CD4-positive, alpha-beta T cell treated with Interleukin-15 for 1 hour (primary cell): Measurements from ENCODE around the gene ABHD14A.

ENCODE experiments used
- DNase-seq: peaks from one replicate; pipeline ENCODE4 v3.0.0-alpha.2; 2020

Gene ABHD14A

DNA sequence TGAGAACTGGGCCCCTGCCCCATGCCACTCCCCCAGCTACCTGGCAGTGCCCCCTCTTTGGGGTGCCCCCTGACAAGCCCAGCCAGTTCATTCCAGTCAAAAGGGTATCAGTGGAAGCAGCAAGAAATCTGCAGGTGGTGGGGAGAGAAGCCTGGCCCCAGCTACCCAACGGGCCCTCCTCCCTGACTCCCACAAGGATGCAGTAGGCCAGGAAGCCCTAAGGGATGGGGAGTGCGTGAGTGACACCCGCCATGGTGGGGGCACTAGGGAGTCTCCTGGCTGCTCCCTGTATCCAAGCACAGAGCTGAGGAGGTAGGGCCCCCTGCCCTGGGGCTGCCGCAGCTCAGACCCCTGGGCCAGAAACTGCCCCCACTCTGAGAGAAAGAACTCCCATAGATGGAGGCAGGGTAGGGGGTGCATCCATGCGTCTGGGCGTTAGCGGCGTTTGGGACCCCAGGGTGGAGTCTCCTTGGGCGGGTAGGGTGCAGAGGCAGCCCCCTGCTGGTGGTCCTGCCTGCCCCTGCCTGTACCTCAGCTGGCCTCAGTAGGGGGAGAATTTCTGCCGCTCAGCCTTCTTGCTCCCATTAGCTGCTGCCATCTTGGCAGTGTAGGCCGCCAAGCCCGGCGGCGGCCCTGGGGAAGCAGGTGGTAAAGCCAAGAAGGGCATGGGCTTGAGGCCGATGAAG is 17.2 kb upstream of the ABHD14A start:
- DNase-seq: no peak

GRCh38 chr3:51958603-51959521 is 16.0 kb upstream of the ABHD14A start:
- DNase-seq: no peak

GRCh38 chr3:51959651-51960050 is 15.2 kb upstream of the ABHD14A start:
- DNase-seq: no peak

DNA sequence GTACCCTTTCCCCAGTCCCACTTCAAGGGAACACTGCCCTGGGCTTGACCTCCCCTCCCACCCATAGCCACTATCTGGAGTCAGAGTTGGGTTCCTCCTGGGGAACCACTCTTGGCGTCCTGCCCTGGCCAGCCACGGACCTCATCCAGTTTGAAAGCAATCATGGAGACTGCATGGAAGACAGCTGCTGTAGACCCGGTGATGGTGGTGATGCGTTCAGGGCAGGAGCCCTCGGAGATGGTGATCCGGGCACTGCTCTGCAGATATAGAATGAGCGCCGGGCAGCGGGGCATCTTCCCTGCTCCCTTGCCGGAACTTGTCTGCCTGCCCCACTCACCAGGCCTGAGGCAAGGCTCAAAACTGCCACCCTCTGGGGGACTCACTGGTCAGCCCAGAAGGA is 14.5 kb upstream of the ABHD14A start:
- no peak for DNase-seq

DNA sequence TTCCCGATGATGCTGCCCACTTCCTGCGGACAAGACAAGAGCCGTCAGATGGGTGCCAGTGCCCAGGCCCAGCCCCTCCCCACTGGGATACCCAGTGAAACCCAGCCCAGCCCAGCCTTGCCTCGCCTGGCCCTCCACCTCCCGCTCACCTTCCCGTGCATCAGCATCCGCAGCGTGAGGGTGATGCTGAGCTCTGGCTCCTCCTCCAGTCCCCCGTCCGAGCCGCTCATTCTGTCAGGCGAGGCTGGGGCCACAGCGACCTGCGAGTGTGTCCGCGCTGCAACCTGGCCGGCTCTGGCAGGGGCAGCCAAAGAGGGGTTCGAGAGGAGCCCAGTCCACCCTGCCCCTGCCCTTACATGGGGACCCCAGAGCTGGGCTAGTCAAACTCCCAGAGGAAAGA is 13.9 kb upstream of the ABHD14A start:
- no peak for DNase-seq

- DNase-seq: no peak
Observed at GRCh38 chr3:51961602-51962569, 13.0 kb upstream of the ABHD14A start.

DNA sequence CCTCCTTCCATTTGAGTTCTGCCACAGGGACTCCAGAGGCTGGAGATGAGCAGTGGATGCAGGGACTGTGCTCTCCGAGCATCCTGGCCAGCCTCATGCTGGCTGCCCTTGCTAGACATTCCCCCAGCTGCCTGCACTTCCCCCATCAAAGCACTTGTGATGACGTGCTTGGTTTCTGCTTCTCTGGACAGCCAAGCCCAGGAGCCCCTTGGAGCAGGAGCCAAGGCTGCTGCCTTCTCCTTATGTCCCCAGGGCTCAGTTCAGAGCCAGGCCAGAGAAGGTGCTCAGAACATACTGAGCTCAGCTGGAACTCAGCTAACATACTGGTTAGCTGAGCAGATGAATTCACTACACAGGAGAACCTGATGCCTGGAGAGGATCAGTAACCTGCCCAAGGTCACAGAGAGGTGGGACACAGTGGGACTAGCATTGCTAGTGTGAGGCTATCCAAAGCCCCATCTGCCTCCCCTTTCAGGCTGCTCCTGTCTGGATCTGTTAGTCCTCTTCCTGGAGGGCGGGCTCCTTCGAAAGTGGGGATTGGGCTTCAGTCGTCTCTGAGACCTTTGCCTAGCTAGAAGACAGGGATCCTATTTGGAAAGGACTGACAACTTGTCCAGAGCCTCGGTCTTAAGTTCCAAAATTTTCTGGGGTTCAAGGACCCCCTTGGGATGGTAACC is 11.9 kb upstream of the ABHD14A start:
- no peak for DNase-seq

DNA sequence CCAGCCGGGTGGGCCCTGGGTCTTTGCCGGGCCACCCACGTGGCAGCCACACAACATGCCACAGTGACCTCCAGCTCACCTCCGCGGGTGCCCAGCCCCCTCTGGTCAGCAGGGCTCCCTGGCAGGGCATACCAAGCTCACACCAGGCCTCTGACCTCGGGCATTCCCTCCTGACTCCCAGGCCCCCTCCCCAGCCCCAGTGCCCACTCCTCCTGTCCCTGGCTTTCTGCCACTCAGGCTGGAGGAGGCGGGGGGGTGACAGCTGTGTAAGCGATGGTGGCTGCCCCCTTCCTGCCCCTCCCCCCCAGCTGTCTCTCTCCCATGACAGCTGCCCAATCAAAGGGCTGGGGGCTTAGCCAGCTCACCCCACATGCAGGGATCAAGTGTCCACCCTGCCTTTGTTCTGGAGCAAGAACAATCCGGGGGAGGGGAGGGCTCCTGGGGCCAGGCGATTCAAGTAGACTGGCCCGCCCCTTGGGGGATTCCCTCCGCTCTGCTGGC is 10.9 kb upstream of the ABHD14A start:
- no peak for DNase-seq

- no peak for DNase-seq
Observed at GRCh38 chr3:51964521-51964920, 10.3 kb upstream of the ABHD14A start.

DNA sequence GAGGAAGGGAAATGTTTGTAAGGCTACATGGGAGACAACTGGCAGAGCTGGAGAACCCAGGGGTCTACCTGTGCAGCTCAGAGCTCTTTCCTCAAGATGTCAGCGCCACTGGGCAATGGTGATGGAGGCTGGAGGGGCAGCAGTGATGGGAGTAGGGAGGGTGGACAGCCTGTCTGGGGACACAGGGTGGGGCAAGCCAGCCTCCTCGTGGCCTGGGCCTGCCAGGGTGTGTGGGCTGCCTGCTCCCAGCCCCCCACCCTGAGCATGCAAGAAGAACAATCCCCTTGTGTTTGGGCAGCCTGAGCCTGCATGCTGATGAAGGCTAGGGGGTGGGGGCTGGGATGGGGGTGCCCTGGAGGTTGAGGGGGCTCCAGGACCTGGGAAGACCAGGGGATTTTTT is 8.8 kb upstream of the ABHD14A start:
- no peak for DNase-seq

DNA sequence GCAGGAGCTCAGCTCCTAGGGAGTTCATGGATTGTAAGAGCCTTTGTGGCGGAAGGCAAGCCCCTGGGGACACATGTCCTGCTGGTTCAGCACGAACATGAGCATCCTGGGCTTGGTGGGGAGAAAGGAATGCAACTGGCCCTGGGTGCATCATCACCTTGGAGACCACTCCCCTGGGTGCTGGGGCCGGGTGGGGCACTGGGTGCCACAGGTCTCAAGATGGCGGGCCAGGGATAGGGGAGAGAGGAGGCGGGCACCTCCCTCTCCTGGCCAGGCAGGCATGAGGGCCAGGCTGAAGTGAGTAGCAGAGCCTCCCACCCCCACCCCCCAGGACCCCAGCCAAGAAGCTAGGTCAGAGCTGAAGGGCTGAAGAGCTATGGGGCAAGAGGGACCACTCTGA is 8.4 kb upstream of the ABHD14A start:
- DNase-seq: no peak

GRCh38 chr3:51966922-51967383 is 7.9 kb upstream of the ABHD14A start:
- DNase-seq: no peak

GRCh38 chr3:51967384-51968169 is 7.3 kb upstream of the ABHD14A start, which contains the start of gene PCBP4:
TSS of gene PCBP4 (minus strand) at chr3:51967454. CDS start at chr3:51961240, 6,214 bp downstream.
- DNase-seq: no peak

DNA sequence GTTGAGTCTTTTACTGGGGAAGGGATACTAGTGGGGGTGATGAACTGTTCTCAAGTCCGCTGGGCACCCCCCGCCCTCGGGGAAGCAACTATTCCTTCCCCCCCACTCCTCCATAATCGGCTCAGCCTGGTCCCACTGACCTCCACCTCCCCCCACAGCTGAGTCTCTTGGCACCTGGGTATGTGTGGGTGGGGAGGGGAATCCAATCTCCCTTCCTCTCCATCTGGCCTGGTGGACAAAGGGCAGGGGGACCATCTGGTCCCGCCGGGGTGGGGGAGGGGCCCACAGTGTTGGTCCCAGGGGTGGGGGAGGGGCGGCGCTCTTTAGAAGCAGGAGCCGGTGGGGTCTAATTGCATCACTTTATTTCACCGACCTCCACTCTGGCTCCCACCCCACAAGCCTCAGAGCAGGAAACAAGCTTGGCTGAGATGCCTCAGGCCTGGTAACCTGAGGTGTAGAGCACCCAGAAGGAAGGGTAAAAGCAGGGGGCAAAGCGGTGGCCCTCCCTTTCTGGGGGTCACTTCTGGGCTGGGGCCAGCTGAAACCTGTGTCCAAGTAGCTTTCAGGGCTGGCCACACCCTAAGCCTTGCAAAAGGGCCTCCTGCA is 6.6 kb upstream of the ABHD14A start:
- no peak for DNase-seq

- DNase-seq: no peak
Observed at GRCh38 chr3:51968883-51969678, 5.8 kb upstream of the ABHD14A start.

- DNase-seq: no peak
Observed at GRCh38 chr3:51969841-51970240, 5.0 kb upstream of the ABHD14A start.

GRCh38 chr3:51970606-51971300 is 4.1 kb upstream of the ABHD14A start:
- no peak for DNase-seq

- DNase-seq: no peak
Observed at GRCh38 chr3:51971350-51971749, 3.5 kb upstream of the ABHD14A start.

DNA sequence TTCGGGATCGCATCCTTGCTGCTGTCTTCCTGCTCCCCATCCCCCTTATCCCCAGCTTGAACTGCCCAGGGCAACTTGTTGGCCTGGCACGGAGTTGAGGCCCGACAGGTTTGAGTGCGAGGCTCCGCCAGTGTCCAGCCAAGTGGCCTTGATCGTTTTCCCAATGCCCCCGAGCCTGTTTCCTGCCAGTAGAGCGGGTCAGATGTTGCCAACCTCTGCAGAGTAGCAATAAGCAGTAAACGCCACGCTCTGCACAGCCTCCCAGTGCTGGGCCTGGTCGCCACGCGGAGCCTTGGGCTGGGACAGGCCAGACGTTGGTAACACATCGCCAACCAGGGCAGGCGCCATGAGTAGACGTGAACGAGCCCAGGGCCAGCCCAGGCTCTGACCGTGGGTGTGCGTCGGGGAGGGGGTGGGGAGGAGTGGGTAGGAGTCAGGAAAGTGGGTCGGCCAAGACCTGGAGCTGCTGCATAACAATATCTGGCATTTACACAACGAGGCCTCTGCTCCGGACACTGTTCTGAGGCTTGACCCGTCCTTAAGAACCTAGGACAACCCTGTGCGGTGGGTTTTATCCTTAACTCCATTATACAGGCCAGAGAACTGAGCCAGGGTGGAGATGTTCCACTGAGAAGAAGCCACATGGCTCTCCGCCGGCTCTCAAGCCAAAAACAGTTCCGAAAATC is 444 bp upstream of the ABHD14A start:
- no peak for DNase-seq
